Left colon (tissue), 2 donors: ENCODE measurements around the gene KIF5A. TPM values are rescaled to one million over a fixed set of nuclear protein-coding genes. Genes with fewer than 3 reads are reported as not detected.
"Not testable (repeated sequence)": the region's sequence is repeated elsewhere in the genome, so short reads cannot be mapped to it uniquely, and the experiment has no call there.

ENCODE experiments used
- ATAC-seq: fragments of 200-7000 bp; cut with Tn5 transposase; one replicate; pipeline ENCODE4 v1.9.1; 2020; ENCODE audit warnings: mild to moderate bottlenecking, moderate library complexity
- DNase-seq, 2 donors: peaks; one replicate each; pipeline ENCODE4 v3.0.0-alpha.2; 2020
- intact Hi-C, 2 donors: fragments of 100-400 bp; cut with DNase I in 1 of 2; cut with micrococcal nuclease in 1 of 2; formaldehyde crosslinking; loops; one replicate each; pipeline versions ENCODE4 v1.11.2 to v1.14.0; 2022; cut with DNase I, micrococcal nuclease
- total RNA-seq, 2 donors: library from RNA; stranded (reverse); fragmentation: NEBNext Ultra II Directional; extraction: Animal tissue kit (Norgen Biotek cat#: 25700); gene quantifications; one replicate each; pipeline ENCODE4 v1.2.1, GENCODE V29; 2021
- donor health status: DM: no; HTN: no; CAD: no.
- donor health status: DM: yes; HTN: yes; CAD: no.

KIF5A gene
- total RNA-seq, 2 donors from 2014 or later: 0.85 to 1.3 TPM

DNA sequence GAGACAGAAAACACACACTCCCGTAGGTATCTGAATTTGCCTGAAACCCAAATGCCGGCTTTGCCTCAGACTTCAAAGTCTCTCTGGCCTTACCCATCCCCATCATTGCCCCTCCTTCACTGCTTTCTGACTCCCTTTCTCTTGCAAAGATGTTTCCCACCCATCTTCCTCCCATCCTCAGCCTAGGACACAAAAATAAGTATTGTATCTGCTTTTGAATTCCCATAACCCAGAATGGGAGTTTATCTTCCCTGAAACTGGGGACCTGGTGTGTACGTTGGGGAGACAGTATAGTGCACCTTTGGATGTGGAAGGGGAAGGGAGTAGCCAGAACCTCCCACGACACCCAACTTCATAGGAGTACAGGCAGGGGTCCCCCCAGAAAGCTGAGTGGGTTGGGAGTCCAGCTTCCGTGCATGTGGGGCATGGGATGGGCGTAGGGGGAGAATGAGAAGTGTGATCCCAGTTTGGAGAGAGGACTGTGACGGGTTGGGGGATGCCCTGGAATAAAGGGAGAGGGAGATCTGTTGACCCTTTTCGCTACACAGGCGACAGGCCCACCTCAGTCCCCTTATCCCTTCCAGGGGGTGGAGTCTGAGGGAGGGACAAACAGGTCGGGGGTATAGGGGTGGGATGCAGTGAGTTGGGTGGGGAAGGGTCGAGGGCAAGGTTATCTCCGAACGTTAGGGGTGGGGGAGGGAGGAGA lies 488 bp upstream of the KIF5A start:
- no peak for DNase-seq
- intact Hi-C loops: no loop called here
- ATAC-seq: no peak

DNA sequence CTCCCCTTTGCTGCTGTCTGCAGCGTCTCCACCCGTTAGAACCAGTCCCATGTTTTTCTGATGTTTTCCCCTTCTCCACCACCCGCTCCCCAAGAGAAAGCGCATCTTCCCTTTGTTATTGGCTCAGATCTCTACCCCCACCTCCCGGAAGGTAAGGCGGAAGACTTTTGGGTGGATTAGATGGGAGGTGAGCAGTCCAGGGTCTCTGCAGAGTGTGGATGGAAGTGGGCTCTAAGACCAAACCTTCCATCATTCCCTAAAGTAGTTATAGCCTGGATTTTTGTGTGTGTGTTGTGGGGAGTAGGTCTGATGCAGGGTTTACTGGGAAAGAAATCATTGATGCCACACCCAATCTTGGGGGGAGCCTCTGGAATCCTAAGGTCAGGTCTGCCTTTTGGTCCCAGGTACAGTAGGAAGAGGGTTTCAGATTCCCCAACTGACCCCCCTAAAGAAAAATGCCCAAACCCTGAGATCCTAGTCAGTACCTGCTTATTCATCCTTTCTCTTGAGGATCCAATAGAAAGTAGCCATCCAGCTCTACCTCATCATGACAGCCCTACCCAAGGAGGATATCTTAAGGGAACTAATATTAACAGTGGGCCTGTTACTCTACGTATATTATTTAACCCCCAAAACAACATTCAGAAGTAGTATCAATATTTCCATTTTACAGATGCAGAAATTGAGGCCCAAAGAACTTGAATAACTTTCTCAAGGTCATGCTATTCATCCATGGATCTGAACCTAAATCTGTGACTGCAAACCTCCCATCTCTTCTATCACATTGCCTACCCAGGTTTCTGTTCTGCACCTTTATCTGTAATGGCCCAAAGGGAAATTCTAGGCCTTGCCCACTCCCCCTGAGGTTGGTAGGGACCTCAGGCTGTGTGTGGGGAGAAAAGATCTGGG lies 1.1 kb downstream of the KIF5A start:
- intact Hi-C loops: no loop called here
- ATAC-seq (no peak), DNase-seq (no peak)

DNA sequence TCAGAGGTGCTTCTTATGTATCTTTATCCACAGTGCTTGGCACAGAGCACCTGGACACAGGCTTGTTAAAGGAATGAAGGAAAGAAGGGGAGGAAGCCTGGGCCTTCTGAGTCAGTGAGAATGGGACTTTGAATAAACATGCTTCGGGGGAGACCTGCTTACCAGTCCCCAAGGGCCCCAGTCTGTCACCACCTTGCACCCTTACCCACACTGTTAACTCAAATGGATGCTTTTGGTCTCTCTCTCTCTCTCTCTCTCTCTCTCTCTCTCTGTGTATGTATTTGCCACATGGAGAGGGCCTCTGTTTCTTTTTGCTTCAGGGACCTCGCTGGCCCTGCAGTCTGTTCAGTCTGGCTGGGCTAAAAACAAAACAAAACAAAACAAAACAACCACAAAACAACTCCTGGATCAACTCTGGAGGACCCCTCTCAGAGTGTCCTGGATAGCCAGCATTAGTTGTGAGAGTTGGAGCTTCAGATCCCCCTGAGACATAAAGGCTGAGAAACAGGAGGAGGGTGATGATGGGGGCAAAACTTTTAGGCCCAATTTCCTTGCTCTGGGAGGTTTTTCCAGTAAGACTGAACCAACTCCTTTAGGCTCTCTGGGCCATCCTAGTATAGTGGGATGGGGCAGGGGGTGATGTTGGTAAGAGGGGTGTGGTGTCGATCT lies 1.9 kb downstream of the KIF5A start:
- DNase-seq (no peak), ATAC-seq (no peak)
- intact Hi-C loops: no loop called here

DNA sequence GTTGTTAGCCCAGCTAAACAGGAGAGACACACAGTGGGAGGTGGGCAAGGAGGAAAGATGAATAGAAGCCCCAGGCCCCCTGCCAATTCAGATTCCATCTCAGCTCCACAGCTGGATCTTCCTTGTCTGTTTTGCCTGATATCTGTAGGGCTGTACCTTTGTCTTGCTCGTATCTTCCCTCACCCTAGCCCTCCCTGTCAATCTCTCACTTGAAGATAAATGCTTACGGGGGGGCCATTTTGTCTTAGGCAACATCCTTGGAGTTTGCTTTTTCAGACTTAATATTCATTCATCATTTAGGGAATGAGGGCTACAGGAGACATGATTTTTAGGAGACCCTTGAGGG lies 2.4 kb downstream of the KIF5A start:
- intact Hi-C loops: no loop called here
- no peak for ATAC-seq
- no peak for DNase-seq

DNA sequence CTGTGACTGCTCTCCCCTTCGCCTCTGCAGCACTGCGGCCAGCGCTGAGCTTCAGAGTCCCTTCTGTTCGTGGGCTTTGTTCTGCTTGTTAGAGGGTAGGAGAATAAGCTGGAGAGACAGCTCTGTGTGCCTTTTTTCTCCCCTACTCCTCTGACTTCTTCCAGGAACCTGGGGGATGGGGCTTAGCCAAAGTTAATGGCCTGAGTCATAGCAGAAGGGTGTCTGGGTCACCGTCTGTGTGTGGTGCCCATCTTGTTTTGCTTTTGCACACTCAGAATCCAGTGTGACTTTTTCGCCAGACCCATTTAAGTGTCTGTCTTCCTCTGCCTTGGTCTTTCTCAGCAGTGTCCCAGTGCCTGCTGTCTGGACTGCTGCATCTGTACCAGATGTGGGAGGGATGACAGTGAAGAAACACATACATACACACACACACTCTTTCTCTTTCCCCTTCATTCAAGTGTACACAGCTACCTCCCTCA lies 3.0 kb downstream of the KIF5A start:
- intact Hi-C loops: no loop called here
- DNase-seq (no peak), ATAC-seq (no peak)

DNA sequence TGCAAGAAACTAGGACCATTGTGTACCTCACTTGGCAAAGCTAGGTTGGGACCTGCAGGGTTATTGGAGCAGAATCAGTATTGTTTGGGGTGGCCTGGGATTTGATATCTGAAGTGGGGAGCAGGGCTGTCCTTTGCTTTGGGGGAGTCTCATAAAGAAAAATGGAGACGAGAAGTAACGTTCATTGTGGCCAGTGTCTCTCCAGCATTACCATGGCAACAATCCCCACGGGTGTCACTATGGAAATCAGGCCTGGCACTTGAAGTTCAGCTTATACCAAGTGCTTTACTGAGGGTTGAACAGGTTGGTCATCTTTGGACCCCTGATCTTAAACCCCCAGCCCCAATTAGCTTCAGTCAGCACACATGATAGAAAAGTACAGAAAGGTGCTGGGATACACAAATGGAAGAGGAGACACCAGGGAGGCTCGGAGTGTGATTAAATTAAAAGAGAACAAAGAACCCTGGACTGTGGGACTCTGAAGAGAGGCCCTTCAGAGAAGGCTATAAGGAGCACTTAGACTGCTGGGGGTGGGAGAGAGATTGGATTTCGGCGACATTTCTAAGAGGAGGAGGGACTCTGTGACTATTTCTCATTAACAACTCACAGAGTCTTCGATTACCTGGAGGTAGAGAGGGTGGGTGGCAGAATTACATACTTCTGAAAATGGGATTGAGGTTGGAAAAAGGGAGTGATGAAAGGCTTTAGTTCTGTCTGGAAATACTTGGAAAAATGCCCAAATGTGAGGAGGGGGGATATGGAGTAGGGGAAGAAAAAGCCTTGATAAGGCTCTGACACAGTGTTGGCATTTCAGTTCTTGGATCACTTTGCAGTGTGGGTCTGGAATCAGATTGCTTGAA lies 3.7 kb downstream of the KIF5A start:
- intact Hi-C loops: no loop called here
- DNase-seq (no peak), ATAC-seq (no peak)

DNA sequence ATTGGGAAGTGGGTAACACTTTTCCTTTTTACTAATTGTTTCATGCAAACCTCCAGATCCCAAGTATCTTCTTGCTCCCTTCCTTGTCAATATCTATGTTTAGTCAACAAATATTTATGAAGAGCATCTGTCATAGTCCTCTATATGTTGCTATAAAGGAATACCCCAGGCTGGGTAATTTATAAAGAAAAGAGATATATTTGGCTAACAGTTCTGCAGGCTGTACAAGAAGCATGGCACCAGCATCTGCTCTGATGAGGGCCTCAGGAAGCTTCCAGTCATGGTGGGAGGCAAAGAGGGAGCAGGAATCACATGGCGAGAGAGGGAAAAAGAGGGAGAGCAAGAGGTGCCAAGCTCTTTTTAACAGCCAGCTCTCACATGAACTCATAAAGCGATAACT lies 4.6 kb downstream of the KIF5A start:
- ATAC-seq (no peak), DNase-seq (no peak)
- intact Hi-C loops: no loop called here

DNA sequence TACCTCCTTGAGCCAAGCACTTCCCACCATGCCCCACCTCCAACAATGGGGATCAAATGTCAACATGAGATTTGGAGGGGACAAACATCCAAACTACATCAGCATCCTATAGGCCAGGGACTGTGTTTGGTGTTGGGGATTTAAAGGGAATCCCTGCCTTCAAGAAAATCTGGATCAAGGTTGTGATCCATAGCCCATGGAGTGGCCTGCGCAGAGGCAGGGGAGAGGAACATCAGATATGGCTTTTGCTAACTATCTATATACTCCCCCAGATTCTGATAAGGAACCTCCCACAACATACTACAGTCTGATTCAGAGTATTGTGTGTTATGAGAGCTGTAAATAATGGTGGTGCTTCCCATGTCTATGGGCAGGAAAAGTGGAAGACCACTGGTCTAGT lies 5.1 kb downstream of the KIF5A start:
- ATAC-seq (no peak), DNase-seq (no peak)
- intact Hi-C loops: no loop called here

DNA sequence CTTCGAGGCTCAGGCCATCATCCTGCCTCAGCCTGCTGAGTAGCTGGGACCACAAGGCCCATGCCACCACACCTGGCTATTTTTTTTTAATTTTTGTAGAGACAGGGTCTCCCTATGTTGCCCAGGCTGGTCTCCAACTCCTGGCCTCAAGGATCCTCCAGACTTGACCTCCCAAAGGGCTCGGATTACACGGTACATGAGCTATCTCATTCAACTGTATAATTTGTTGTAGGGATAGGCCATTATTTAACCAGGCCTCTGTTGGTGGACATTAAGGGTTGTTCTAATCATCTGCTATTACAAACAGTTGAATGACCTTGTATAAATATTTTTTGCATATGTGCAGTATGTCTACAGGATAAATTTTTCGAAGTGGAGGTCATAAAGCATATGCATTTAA lies 9.0 kb downstream of the KIF5A start:
- no peak for ATAC-seq
- intact Hi-C loops: no loop called here
- no peak for DNase-seq

DNA sequence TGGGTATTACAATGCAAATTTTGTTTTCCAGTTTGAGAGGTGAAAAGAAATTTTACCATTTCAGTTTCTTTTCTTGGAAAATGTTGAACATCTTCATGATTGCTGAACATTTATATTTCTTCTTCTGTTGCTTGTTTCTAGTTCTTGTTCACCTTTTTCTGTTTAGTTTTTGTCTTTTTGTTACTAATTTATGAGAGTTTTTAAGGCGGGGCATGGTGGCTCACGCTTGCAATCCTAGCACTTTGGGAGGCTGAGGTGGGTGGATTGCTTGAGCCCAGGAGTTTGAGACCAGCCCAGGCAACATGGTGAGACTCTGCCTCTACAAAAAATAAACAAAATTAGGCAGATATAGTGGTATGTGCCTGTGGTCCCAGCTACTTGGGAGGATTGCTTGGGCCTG lies 10.7 kb downstream of the KIF5A start:
- ATAC-seq: no peak
- intact Hi-C loops: no loop called here
- no peak for DNase-seq

DNA sequence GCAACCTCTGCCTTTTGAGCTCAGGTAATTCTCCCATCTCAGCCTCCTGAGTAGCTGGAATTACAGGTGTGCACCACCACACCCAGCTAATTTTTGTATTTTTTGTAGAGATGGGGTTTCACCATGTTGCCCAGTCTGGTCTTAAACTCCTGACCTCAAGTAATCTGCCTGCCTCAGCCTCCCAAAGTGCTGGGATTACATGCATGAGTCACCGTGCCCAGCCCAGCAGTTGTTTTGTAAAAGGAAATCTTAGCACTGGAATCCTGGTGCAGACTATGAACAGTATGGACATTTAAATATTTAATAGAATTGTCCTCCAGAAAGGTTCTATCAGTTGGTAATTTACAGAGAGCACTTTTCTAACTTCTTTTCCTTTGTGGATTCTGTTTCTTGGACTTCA lies 11.3 kb downstream of the KIF5A start:
- DNase-seq, ATAC-seq, intact Hi-C loops: not testable (repeated sequence)

DNA sequence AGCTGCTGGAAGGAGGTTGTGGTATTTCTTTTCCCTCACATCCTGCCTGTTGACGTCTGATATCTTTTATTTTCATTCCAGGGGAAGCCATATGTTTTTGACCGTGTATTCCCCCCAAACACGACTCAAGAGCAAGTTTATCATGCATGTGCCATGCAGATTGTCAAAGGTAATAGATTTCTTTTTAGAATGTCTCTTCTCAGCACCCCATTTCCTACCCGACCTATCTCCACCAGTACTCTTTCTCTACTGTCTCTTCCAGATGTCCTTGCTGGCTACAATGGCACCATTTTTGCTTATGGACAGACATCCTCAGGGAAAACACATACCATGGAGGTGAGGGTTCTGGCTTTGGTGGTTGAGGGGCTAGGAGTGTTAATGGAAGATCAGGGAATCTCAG lies 13.5 kb downstream of the KIF5A start:
- intact Hi-C loops: no loop called here
- DNase-seq (no peak), ATAC-seq (no peak)

DNA sequence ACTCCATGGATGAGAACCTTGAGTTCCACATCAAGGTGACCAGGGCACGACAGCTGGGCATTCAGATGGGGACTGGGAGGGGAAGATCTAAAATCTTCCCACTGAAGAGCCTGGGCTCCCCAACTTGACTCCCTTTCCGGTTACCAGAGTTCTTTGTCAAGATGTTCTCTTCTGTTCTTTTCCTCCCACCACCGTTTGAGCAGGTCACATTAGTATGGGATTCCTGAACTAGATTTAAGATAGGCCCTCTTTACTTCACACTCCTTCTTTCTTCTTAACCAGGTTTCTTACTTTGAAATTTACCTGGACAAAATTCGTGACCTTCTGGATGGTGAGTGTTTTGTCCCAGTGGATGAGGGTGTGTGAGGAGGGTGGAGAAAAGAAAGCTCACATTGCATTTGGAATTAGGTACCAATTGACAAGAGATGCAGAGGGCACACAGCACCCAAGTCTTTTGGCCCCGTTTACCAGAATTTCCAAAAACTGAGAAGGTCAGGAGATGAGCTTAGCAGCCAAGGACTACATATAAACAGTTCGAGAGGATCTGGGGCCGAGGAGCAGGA lies 14.4 kb downstream of the KIF5A start:
- intact Hi-C loops: no loop called here
- DNase-seq (no peak), ATAC-seq (no peak)

DNA sequence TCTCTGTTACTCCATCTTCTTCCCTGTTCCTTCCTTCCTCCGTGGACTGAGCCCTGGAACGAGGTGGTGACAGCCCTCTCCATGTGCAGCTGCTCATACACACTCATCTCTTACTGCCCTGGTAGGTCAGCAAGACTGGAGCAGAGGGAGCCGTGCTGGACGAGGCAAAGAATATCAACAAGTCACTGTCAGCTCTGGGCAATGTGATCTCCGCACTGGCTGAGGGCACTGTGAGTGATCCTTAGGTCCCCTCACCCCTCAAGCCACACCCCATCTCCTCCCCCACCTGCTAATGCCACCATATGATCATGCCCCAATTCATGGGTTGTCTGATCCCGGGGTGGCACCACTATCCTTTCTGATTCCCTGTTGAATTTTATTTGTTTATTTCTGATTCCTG lies 19.0 kb downstream of the KIF5A start:
- ATAC-seq (no peak), DNase-seq (no peak)
- intact Hi-C loops: no loop called here

DNA sequence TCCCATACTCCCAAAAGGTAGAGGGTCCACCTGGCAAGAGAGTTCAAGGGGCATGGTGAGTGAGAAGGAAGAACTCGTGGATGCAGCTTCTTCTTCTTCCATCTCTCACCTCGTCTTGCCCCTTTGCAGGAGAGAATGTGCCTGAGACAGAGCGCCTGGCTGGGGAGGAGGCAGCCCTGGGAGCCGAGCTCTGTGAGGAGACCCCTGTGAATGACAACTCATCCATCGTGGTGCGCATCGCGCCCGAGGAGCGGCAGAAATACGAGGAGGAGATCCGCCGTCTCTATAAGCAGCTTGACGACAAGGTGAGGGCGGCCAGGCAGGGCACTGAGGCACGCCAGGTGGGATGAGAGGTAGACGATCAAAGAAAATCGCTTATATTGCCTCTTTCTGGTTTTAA lies 20.0 kb downstream of the KIF5A start:
- DNase-seq (no peak), ATAC-seq (no peak)
- intact Hi-C loops: no loop called here

DNA sequence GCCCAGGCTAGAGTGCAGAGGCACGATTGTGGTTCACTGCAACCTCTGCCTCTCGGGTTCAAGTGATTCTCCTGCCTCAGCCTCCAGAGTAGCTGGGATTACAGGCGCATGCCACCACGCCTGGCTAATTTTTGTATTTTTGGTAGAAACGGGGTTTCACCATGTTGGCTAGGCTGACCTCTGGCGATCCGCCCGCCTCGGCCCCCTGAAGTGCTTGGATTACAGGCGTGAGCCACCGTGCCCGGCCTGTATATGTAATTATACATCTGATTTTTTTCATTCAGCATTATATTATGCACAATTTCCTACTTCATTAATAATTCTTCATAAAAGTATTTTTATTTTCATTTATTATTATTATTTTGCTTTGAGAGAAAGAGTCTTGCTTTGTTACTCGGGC lies 20.6 kb downstream of the KIF5A start:
- ATAC-seq, DNase-seq, intact Hi-C loops: not testable (repeated sequence)

DNA sequence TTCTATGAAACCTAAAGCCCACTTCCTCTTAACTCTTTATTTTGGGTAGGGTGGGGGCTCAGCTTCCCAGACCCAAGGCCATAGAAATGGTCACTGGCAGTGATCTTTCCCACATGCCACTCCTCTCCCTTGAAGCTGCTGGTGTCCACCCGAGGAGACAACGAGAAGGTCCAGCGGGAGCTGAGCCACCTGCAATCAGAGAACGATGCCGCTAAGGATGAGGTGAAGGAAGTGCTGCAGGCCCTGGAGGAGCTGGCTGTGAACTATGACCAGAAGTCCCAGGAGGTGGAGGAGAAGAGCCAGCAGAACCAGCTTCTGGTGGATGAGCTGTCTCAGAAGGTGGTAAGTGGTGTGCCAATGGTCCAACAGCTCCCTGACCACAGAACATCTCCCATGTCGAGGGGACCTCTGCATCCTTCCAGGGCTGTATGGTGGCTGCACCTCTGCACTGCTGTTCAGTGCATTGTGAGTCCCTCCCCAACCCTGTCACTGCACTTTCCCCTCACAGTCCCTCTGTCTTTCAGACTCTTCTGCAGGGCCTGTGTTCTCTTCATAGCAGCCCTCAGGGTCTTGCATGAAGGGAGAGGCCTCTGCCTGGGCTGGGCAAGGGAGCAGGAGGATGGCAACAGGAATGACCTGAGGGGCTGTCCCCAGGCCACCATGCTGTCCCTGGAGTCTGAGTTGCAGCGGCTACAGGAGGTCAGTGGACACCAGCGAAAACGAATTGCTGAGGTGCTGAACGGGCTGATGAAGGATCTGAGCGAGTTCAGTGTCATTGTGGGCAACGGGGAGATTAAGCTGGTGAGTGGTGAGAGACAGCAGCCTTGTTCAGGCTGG lies 22.3 kb downstream of the KIF5A start:
- ATAC-seq: no peak
- intact Hi-C loops: no loop called here
- DNase-seq: no peak

DNA sequence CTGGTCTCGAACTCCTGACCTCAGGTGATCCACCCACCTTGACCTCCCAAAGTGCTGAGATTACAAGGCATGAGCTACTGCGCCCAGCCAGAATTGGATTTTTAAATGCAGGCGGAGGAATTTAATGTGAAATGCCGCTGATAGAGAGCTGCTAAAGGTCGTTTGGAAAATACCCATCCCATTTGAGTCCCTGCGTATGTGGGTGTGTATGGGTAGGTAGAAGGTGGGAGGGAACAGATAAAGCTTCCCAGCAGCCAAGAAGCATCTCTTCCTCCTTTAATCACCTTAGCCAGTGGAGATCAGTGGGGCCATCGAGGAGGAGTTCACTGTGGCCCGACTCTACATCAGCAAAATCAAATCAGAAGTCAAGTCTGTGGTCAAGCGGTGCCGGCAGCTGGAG lies 25.0 kb downstream of the KIF5A start:
- intact Hi-C loops: no loop called here
- no peak for DNase-seq
- no peak for ATAC-seq
